T-helper 1 cell treated with Interleukin-12 subunit alpha and Interleukin-12 subunit beta and Interleukin-4 antibody, amounts not matched to agents 30 μg/mL and 1 μg/mL, for 36 hours (primary cell): ENCODE data around the gene ZNF358.

ENCODE experiments used
- H3K27ac Mint-ChIP-seq: one replicate; pipeline ENCODE4 v1.8.0; 2021; ENCODE audit warnings: mild to moderate bottlenecking, mixed read lengths
- H3K27me3 Mint-ChIP-seq: one replicate; pipeline ENCODE4 v1.8.0; 2021; ENCODE audit warnings: low read depth, mixed read lengths
- H3K36me3 Mint-ChIP-seq: one replicate; pipeline ENCODE4 v1.8.0; 2021; ENCODE audit warnings: low read depth, mixed read lengths
- H3K4me1 Mint-ChIP-seq: one replicate; pipeline ENCODE4 v1.8.0; 2021; ENCODE audit warnings: low read depth, mixed read lengths
- H3K4me3 Mint-ChIP-seq: one replicate; pipeline ENCODE4 v1.8.0; 2021; ENCODE audit warnings: mild to moderate bottlenecking, moderate library complexity, mixed read lengths
- H3K9me3 Mint-ChIP-seq: one replicate; pipeline ENCODE4 v1.8.0; 2021; ENCODE audit warnings: mixed read lengths

ZNF358 gene

DNA sequence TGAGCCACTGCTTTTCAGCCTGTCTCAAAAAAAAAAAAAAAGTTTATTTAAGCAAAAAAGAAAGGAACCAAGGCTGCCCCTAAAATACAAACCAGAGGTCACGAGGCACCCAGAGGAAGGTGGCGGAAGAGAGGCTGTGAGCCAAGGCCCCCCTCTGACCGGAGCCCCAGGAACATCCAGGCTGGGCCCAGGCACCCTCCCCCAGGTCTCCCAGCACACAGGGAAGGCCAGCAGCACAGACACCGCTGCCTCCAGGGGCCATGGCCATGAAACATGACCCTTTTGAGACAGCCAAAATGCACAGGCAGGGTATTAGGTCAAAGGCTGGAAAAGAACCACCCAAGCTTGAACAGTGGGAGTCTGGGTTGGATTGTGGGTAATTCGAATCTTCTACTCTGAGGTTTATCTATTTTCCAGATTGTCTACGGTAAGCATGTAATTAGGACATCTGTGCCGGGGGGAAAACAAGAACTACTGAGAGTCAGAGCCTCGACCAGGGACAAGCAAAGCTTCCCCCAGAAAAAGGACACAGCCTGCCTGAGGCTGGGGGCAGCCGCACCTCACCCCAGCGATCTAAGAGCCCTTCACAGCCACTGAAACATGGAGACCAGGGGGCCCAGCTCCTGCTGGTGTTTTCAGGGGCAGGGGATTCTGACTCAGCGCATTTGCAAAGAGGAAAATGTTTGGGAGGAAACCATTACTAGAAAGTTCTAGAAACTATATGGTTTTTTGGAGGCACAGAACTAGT, 35.5 kb upstream of the ZNF358 start:
- Mint-ChIP-seq H3K9me3 (no peaks in the 10 kb centered on the region), H3K27ac (no peak overlapping the region), H3K4me1 (peaks cover 4% of the 10 kb centered on the region), H3K36me3 (no peaks in the 10 kb centered on the region), H3K4me3 (no peak overlapping the region), H3K27me3 (no peaks in the 10 kb centered on the region)

DNA sequence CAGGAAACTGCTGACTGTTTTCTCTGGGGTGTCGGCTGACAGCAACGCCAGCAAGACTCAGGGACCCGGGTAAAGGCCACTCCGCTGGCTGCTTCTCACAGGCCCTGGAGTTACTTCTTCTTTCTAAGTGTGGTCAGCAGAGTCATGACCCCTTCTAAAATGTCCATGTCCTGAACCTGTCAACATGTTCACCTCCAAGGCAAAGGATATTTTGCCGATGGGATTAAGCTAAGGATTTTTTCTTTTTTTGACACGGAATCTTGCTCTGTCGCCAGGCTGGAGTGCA, 35.0 kb upstream of the ZNF358 start:
- Mint-ChIP-seq H3K27ac (no peak overlapping the region), H3K9me3 (no peaks in the 10 kb centered on the region), H3K4me1 (peaks cover 4% of the 10 kb centered on the region), H3K4me3 (no peak overlapping the region), H3K36me3 (no peaks in the 10 kb centered on the region), H3K27me3 (no peaks in the 10 kb centered on the region)

DNA sequence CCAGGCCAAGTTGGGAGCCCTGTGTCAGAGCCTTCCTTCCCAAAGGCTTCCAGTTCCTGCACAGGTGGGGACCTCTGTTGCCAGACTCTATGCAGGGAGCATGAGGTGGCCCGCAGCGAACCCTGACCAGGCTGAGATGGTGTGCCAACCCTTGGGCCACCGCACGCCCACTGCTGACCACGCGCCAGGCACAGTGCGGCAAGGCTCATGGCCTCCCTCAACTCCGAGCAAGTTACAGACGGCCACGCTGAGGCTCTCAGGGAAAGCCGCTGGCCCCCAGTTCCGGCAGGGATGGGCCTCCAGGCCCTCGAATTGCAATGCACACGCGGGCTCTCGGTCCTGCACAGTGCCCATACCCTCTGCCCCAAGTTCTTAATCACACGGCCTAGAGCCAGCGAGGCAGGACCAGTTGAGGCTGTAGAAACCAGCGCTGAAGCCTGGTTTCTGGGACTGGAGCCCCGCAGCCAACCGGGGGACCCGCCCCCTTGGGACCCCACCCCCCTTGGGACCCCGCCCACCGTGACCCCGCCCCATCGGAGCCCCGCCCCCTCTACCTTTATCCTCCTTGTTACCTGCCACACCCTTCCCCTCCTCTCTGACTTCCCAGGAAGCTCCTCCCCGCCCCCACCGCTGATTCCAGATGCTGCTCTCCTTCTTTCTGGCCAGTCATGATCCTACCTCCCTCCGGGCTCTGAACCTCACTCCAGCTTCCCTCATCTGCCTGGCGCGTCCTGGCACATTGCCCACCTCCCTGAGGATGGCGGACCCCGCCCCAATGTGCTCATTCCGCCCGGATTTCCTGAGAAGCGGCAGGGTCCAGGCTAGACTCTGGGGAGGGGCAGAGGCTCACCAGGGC, 33.1 kb upstream of the ZNF358 start:
- Mint-ChIP-seq H3K27me3 (no peaks in the 10 kb centered on the region), H3K4me1 (peaks cover 4% of the 10 kb centered on the region), H3K9me3 (no peaks in the 10 kb centered on the region), H3K27ac (no peak overlapping the region), H3K4me3 (no peak overlapping the region), H3K36me3 (no peaks in the 10 kb centered on the region)

DNA sequence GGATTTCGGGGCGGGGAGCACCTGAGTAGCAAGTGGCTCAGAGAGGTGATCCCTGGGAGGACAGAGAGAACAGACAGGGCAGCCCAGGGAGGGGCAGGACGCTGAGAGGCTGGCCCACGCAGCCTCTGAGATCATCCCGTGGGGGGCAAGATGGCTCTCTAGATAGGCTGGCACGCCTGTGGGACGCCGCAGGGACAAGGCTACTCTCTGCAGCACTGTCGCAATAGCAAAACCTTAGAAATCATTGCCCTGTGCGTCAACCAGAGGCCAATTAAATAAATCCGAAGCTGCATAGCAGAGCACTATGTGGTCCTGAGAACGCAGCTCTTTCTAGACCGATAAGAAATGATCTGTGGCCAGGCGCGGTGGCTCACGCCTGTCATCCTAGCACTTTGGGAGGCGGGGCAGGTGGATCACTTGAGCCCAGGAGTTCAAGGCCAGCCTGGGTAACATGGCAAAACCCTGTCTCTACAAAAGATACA, 32.1 kb upstream of the ZNF358 start:
- H3K4me3 Mint-ChIP-seq: no peak overlapping the region
- no peaks in the 10 kb centered on the region for H3K9me3 Mint-ChIP-seq
- H3K36me3 Mint-ChIP-seq: no peaks in the 10 kb centered on the region
- H3K4me1 Mint-ChIP-seq: peaks cover 4% of the 10 kb centered on the region
- H3K27me3 Mint-ChIP-seq: no peaks in the 10 kb centered on the region
- H3K27ac Mint-ChIP-seq: no peak overlapping the region

DNA sequence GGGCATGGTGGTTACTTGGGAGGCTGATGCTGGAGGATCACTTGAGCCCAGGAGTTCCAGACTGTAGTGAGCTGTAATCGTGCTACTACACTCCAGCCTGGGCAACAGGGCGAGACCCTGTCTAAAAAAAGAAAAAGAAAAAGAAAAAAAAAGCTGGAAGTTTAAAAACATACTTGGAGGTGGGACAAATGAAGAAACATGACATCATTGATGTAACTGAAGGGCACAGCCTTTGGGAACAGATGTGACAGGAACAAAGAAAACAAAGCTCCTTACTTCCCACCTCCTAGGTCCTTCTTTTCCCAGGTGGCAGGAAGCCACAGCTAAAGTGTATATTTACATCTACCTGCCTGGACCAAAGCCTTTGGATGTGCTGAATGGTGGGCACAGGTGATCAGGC, 29.0 kb upstream of the ZNF358 start:
- no peaks in the 10 kb centered on the region for H3K9me3 Mint-ChIP-seq
- no peak overlapping the region for H3K4me3 Mint-ChIP-seq
- no peaks in the 10 kb centered on the region for H3K27me3 Mint-ChIP-seq
- H3K27ac Mint-ChIP-seq: no peak overlapping the region
- no peaks in the 10 kb centered on the region for H3K36me3 Mint-ChIP-seq
- peaks cover 11% of the 10 kb centered on the region for H3K4me1 Mint-ChIP-seq

DNA sequence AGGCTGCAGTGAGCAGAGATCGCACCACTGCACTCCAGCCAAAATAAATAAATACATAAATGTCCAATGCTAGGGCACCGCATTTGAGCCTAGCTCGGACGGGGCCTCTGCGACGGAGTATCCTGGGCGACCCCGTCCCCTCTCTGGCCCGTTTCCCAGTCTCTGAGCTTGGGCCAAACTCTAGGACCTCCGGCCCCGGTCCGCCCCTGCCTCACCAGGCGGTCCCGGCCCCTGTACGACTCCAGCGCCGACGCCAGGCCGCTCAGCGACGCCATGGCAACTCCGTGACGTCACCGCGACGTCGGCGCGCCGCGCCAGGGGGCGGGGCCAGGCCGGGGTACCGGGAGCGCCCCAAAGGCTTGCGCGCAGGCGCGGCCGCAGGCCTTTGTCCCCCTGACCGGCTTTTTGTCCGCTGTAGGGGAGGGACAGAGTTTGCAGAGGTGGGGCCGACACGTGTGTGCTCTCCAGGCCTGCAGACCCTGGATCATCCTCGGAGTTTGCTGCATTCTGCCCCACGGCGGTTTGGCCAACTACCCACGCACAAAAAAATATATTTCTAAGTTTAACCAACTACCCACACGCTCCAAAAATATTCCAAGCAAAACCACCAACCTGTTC, 27.1 kb upstream of the ZNF358 start, which contains the start of gene PEX11G:
PEX11G (minus strand) TSS at position 300 of the 618 bp plus-strand sequence; CDS start at position 275, 25 bp downstream.
- peak within 1 kb of the TSS; percentile 88 for H3K27ac Mint-ChIP-seq
- peaks cover 14% of the 10 kb centered on the region for H3K4me1 Mint-ChIP-seq
- no peaks in the 10 kb centered on the region for H3K27me3 Mint-ChIP-seq
- no peaks in the 10 kb centered on the region for H3K9me3 Mint-ChIP-seq
- H3K4me3 Mint-ChIP-seq: peak within 1 kb of the TSS; percentile 83
- H3K36me3 Mint-ChIP-seq: no peaks in the 10 kb centered on the region

DNA sequence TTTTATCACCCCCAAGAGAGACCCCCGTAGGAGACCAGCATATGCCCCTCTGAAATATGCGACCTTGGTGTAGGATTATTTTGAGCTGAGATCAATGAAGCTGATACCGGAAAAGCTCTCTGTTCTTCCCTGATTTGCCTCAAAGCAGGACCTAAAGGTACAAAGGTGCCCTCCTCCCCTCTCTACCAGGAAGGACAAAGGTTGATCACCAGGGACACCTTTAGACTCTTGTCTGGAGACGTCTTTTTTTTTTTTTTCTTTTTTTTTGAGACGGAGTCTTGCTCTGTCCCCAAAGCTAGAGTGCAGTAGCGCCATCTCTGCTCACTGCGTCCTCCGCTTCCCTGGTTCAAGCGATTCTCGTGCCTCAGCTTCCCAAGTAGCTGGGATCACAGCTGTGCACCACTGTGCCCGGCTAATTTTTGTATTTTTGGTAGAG, 26.3 kb upstream of the ZNF358 start:
- Mint-ChIP-seq H3K4me3 (peak overlapping the region; percentile 83), H3K36me3 (no peaks in the 10 kb centered on the region), H3K27me3 (no peaks in the 10 kb centered on the region), H3K4me1 (peaks cover 14% of the 10 kb centered on the region), H3K9me3 (no peaks in the 10 kb centered on the region), H3K27ac (peak overlapping the region; percentile 88)

DNA sequence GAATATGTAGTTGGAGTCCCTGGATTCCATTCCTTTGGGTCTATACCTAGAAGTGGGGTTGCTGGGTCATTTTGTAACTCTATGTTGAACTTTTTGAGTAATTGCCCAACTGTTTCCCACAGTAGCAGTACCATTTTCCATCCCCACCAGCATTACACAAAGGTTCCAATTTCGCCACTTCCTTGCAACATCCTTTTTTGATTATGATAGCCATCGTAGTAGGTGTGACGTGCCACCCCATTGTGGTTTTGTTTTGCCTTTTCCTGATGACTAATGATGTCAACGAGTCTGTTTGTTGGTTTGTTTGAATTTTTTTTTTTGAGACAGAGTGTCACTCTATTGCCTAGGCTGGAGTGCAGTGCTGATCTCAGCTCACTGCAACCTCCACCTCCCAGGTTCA, 23.8 kb upstream of the ZNF358 start:
- Mint-ChIP-seq H3K27ac (peak overlapping the region; percentile 8), H3K27me3 (peaks cover 5% of the 10 kb centered on the region), H3K4me1 (peaks cover 14% of the 10 kb centered on the region), H3K36me3 (no peaks in the 10 kb centered on the region), H3K4me3 (no peak overlapping the region), H3K9me3 (no peaks in the 10 kb centered on the region)

DNA sequence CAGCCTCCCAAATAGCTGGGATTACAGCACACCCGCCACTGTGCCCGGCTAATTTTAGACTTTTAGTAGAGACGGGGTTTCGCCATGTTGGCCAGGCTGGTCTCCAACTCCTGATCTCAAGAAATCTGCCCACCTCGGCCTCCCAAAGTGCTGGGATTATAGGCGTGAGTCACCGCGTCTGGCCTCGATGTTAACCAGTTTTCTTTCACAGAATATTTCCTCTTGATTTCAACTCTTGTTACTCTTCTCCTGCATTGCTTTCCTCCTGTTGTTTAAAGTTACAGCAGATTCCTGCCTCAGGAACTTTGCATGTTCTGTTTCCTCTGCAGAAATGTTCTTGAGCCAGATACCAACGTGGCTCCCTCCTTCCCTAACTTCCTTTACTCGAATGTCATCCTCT, 23.3 kb upstream of the ZNF358 start:
- H3K36me3 Mint-ChIP-seq: no peaks in the 10 kb centered on the region

DNA sequence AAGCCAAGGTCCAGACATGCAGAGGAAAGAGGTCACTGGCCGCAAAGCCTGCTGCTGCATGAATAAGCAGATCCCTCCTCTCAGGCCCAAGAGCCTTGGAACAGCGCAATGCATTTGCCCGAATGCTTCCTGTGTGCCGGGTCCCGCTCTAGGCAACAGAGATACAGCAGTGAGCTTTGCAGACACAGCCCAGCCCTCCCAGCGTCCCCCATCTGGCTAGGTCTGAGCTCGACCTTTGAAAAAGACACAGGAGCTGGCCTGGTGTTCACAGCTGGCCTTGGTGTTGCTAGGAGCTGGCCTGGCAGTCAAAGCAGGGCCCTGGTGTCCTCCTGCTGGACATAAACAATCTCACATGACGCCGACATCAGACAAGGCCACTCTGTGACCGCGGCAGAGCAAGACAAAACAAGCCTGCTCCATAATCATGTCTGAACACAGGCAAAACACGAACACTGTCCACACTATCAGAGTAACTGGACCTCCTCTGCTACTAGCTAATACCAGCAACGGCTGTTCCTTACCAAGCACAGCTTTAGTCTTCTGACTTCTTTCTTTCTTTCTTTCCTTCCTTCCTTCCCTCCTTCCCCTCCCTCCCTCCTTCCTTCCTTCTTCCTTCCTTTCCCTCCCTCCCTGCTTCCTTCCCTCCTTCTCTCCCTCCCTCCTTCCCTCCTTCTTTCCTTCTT, 21.3 kb upstream of the ZNF358 start:
- Mint-ChIP-seq H3K27ac (no peak overlapping the region), H3K9me3 (no peaks in the 10 kb centered on the region), H3K4me3 (no peak overlapping the region), H3K4me1 (peaks cover 9% of the 10 kb centered on the region), H3K36me3 (no peaks in the 10 kb centered on the region), H3K27me3 (peaks cover 17% of the 10 kb centered on the region)

More for the DNA sequence above, 23.3 kb upstream of the ZNF358 start:
- H3K4me3 Mint-ChIP-seq: no peak overlapping the region
- H3K27ac Mint-ChIP-seq: peak overlapping the region; percentile 84
- H3K27me3 Mint-ChIP-seq: peaks cover 5% of the 10 kb centered on the region
- H3K9me3 Mint-ChIP-seq: no peaks in the 10 kb centered on the region
- peaks cover 14% of the 10 kb centered on the region for H3K4me1 Mint-ChIP-seq

DNA sequence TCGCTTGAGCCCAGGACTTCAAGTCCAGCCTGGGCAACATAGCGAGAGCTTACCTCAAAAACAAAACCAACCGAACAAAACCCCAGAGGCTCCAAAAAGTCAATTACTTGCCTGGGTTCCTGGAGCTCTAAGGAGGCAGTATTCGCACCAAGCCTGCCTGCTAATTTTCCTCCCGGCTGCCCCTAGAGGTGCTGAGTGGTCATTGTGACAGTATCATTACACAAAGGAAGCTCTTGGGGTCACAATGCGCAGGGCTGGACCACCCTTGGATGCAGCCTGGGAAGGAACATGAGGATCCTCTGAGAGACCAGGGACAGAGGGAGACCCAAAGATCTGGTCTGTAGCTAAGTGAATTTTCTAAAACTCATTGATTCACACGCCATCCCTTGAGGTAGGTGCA, 18.6 kb upstream of the ZNF358 start:
- Mint-ChIP-seq H3K27ac (no peak overlapping the region), H3K9me3 (no peaks in the 10 kb centered on the region), H3K36me3 (no peaks in the 10 kb centered on the region), H3K4me1 (peaks cover 4% of the 10 kb centered on the region), H3K27me3 (peaks cover 34% of the 10 kb centered on the region), H3K4me3 (no peak overlapping the region)

DNA sequence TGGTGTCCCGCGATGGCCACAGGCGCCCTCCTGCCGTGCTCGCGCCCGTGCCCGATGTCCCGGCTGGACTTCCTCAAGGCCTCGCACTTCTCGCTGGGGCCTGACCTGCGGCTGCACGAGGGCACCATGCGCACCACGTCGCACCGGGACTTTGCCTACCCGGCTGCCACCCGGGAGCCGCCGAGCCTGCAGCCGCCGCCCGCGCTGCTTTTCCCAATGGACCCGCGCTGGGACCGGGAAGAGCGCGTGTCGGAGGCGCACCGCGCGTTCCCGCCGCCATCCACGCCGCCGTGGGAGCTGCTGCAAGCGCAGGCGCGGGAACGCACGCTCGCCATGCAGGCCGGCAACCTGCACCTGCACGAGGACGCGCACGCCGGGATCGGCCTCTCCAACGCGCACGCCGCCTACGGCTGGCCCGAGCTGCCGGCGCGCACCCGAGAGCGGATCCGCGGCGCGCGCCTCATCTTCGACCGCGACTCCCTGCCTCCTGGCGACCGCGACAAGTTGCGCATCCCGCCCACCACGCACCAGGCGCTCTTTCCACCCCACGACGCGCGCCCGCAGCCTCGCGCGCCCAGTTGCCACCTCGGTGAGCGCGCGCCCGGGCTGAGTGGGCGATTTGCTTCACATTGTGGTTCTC, 15.0 kb upstream of the ZNF358 start:
- no peak overlapping the region for H3K27ac Mint-ChIP-seq
- H3K9me3 Mint-ChIP-seq: no peaks in the 10 kb centered on the region
- H3K36me3 Mint-ChIP-seq: no peaks in the 10 kb centered on the region
- H3K4me3 Mint-ChIP-seq: peak overlapping the region; percentile 21
- peaks cover 4% of the 10 kb centered on the region for H3K4me1 Mint-ChIP-seq
- H3K27me3 Mint-ChIP-seq: peaks cover 42% of the 10 kb centered on the region

DNA sequence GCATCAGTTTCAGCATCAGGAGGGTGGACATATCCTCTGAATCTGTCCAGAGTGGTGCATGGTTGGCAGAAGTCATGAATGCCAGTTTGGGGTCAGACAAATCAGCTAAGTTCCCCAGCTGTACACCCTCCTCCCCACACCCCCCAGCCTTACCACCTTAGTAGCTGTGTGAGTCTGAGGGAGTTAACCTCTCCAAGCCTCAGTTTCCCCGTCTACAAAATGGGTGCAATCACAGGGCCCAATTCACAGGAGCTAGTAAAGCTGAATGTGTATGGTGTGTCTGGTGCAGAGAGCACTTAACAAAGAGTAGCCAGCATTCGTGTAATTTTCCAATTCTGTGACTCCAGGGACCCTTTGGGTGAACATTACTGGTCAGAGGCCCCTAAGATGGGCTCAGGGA, 13.4 kb upstream of the ZNF358 start:
- Mint-ChIP-seq H3K27ac (no peak overlapping the region), H3K4me3 (no peak overlapping the region), H3K4me1 (peaks cover 7% of the 10 kb centered on the region), H3K36me3 (no peaks in the 10 kb centered on the region), H3K9me3 (no peaks in the 10 kb centered on the region), H3K27me3 (peaks cover 37% of the 10 kb centered on the region)

DNA sequence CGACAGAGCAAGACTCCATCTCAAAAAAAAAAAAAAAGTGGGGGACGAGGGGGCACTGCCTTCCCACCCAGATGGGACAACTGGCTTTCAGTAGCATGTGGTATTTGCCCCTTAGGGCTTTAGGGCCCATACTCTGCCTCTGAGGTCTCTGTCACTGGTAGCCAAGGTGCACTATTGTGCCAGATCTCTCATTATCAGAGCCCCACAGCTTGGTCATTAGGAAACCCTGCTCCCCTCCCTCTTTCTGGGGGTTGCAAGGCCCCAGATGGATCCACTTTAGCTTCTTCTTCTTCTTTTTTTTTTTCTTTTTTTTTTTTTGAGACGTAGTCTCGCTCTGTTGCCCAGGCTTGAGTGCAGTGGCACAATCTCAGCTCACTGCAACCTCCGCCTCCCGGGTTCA, 11.2 kb upstream of the ZNF358 start:
- Mint-ChIP-seq H3K27ac (no peak overlapping the region), H3K4me1 (peaks cover 7% of the 10 kb centered on the region), H3K9me3 (no peaks in the 10 kb centered on the region), H3K36me3 (no peaks in the 10 kb centered on the region), H3K4me3 (no peak overlapping the region), H3K27me3 (peaks cover 23% of the 10 kb centered on the region)
